ENCODE measurements around the gene RPS6KA5. TPM values are rescaled to one million over a fixed set of nuclear protein-coding genes. Genes with fewer than 3 reads are reported as not detected.
"Not testable (repeated sequence)": the region's sequence is repeated elsewhere in the genome, so short reads cannot be mapped to it uniquely, and the experiment has no call there.

The RPS6KA5 gene
- total and polyA plus RNA-seq, 8 donors = 1.6 to 25.0 (median 8.5) TPM

- Histone ChIP-seq H3K9me3 (peaks cover 0 to under 1% (median under 1%) of the 10 kb centered on the region in 4 donors), H3K27ac (no peak overlapping the region), H3K4me3 (no peak overlapping the region), H3K4me1 (no peaks in the 10 kb centered on the region), H3K36me3 (peaks cover 0 to under 1% (median under 1%) of the 10 kb centered on the region in 4 donors), H3K27me3 (no peaks in the 10 kb centered on the region)
- intact Hi-C loops (cut with DNase I; ENCODE audit: low total_unique reads) = no loop called here
- TF ChIP-seq EP300 (IDR thresholded peaks at IDR 0.05) (no peak), POLR2A (IDR thresholded peaks at IDR 0.05) (no peak), POLR2AphosphoS5 (IDR thresholded peaks at IDR 0.05) (no peak)
- TF ChIP-seq, protein P1, sequence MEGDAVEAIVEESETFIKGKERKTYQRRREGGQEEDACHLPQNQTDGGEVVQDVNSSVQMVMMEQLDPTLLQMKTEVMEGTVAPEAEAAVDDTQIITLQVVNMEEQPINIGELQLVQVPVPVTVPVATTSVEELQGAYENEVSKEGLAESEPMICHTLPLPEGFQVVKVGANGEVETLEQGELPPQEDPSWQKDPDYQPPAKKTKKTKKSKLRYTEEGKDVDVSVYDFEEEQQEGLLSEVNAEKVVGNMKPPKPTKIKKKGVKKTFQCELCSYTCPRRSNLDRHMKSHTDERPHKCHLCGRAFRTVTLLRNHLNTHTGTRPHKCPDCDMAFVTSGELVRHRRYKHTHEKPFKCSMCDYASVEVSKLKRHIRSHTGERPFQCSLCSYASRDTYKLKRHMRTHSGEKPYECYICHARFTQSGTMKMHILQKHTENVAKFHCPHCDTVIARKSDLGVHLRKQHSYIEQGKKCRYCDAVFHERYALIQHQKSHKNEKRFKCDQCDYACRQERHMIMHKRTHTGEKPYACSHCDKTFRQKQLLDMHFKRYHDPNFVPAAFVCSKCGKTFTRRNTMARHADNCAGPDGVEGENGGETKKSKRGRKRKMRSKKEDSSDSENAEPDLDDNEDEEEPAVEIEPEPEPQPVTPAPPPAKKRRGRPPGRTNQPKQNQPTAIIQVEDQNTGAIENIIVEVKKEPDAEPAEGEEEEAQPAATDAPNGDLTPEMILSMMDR (IDR thresholded peaks at IDR 0.05) = no peak
- 87 to 92% (median 87%) methylated on average over 11 of the region's 11 CpGs for WGBS, 5 donors
- DNase-seq = no peak
Observed at GRCh38 chr14:90962505-90963109, 97.8 kb downstream of the RPS6KA5 start.

GRCh38 chr14:90960818-90961217 lies 99.6 kb downstream of the RPS6KA5 start:
- 83 to 95% (median 93%) methylated on average over 6 of the region's 6 CpGs for WGBS, 5 donors
- DNase-seq = no peak
- no peak overlapping the region for H3K4me3 ChIP-seq
- peaks cover 0 to 10% (median 3%) of the 10 kb centered on the region in 4 donors for H3K36me3 ChIP-seq
- no peak for TF ChIP-seq POLR2A (IDR thresholded peaks at IDR 0.05)
- TF ChIP-seq EP300 (IDR thresholded peaks at IDR 0.05) = no peak
- TF ChIP-seq POLR2AphosphoS5 (IDR thresholded peaks at IDR 0.05) = no peak
- TF ChIP-seq, protein P1 (IDR thresholded peaks at IDR 0.05) = no peak
- H3K27ac ChIP-seq = no peak overlapping the region
- H3K27me3 ChIP-seq = no peaks in the 10 kb centered on the region
- intact Hi-C loops (cut with DNase I; ENCODE audit: low total_unique reads) = no loop called here
- H3K4me1 ChIP-seq = no peaks in the 10 kb centered on the region
- peaks cover 0 to 16% (median 13%) of the 10 kb centered on the region in 4 donors for H3K9me3 ChIP-seq

GRCh38 chr14:90959344-90959743 lies 101.1 kb downstream of the RPS6KA5 start:
- H3K36me3 ChIP-seq = peaks cover 0 to 13% (median 3%) of the 10 kb centered on the region in 4 donors
- peaks cover 0 to 30% (median 19%) of the 10 kb centered on the region in 4 donors for H3K9me3 ChIP-seq
- DNase-seq = no peak
- TF ChIP-seq POLR2AphosphoS5 (IDR thresholded peaks at IDR 0.05) (no peak), EP300 (IDR thresholded peaks at IDR 0.05) (no peak)
- WGBS, 5 donors = 88 to 98% (median 94%) methylated on average over 3 of the region's 3 CpGs
- no peaks in the 10 kb centered on the region for H3K4me1 ChIP-seq
- H3K4me3 ChIP-seq = no peak overlapping the region
- H3K27me3 ChIP-seq = no peaks in the 10 kb centered on the region
- no peak overlapping the region for H3K27ac ChIP-seq
- intact Hi-C loops (cut with DNase I; ENCODE audit: low total_unique reads) = no loop called here

DNA sequence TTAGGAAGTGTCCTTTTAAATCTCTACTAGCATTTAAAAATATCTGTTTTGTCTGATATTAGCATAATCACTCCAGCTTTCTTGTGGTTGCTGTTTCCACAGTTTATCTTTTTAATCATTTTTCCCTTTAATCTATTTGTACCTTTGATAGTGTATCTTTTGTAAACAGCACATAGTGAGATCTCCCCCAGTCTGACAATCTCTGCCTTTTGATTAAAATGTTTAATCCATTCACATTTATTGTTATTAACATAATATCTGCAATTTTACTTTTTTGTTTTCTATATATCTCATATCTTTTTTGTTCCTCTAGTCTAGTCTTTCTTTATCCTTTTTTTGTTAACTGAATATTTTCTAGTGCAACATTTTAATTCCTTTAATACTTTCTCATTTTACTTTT lies 104.2 kb downstream of the RPS6KA5 start:
- no peak overlapping the region for H3K4me3 ChIP-seq
- TF ChIP-seq POLR2AphosphoS5 (IDR thresholded peaks at IDR 0.05) (no peak), EP300 (IDR thresholded peaks at IDR 0.05) (no peak)
- TF ChIP-seq, protein P1 (IDR thresholded peaks at IDR 0.05) = no peak
- H3K27me3 ChIP-seq = no peaks in the 10 kb centered on the region
- peaks cover 0 to 13% (median 3%) of the 10 kb centered on the region in 4 donors for H3K36me3 ChIP-seq
- peaks cover 0 to 41% (median 25%) of the 10 kb centered on the region in 4 donors for H3K9me3 ChIP-seq
- intact Hi-C loops (cut with DNase I; ENCODE audit: low total_unique reads) = no loop called here
- no peak for DNase-seq
- no peak overlapping the region for H3K27ac ChIP-seq
- H3K4me1 ChIP-seq = no peaks in the 10 kb centered on the region

- H3K4me1 ChIP-seq; H3K4me3 ChIP-seq; intact Hi-C loops (cut with DNase I; ENCODE audit: low total_unique reads); H3K27me3 ChIP-seq; H3K27ac ChIP-seq: not testable (repeated sequence)
- H3K36me3 ChIP-seq = peaks cover 0 to 13% (median 3%) of the 10 kb centered on the region in 4 donors
- WGBS, 5 donors = 21 to 50% (median 34%) methylated on average over 2 of the region's 2 CpGs
- DNase-seq = peak in 1 of 2 donors; percentile 36
- peaks cover 0 to 41% (median 25%) of the 10 kb centered on the region in 4 donors for H3K9me3 ChIP-seq
Observed at GRCh38 chr14:90953643-90954042, 106.8 kb downstream of the RPS6KA5 start.

Measured in stomach (tissue), 9 donors.